GM18505 (cell line): ENCODE measurements around the gene KLKB1.
"Not testable (repeated sequence)": the region's sequence is repeated elsewhere in the genome, so short reads cannot be mapped to it uniquely, and the experiment has no call there.

ENCODE experiments used
- ATAC-seq: cut with Tn5 transposase; IDR thresholded peaks from one replicate; pipeline ENCODE4 v1.9.1; 2021; ENCODE audit not compliant: unreplicated experiment
- POLR2A ChIP-seq: IDR thresholded peaks from 4 replicates; pipeline ENCODE4 v1.6.1; 2011; ENCODE audit warnings: borderline replicate concordance; ENCODE audit not compliant: insufficient read depth, insufficient read length; ENCODE audit errors: extremely low read depth

Gene KLKB1

DNA sequence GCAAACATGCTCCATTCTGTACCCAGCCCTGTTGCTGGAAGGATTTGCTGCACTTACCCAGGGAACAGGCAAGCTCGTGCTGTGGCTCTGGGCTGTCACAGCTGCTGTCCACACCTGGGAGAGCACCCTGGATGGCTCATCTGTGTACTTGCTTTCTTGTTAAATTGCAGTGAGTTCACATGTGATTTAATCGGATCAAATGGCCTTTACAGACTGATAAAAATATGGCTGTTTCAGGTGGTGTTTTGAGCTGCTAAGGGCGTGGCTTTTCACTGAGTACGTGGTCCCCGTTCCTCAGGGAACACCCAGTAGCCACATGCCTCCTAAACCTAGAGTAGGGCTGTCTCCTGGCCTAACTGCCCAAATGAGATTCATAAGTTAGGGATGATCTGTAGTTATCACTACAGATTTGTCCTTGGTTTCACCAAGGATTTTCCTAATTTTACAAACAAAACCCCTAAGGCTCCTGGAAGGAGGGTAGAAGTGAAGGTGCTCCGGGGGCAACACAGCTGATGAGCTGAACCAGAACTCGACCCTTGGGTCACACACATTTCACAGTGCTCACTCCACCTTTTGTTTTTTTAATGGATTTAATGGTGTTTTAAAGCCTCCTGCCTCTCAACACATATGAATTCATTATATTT lies 13.7 kb downstream of the KLKB1 start:
- TF ChIP-seq POLR2A = no peak
- ATAC-seq = no peak

DNA sequence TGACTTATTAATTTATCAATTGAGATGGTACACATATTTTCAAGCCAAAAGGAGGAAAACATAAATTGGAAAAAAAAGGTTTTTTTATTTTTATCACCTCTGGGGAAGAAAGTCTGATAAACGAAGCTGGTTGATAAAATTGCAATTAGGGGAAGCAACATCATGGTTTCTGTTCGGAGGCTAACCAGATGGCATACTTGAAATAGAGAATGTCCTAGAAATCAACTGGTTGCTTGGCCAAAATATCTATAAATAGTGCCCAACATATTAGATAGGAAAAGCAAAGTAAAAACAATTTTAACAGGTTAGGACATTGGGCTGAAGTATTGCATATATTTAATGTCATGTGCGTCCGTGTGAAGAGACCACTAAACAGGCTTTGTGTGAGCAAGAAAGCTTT lies 14.3 kb downstream of the KLKB1 start:
- ATAC-seq = no peak
- no peak for TF ChIP-seq POLR2A

DNA sequence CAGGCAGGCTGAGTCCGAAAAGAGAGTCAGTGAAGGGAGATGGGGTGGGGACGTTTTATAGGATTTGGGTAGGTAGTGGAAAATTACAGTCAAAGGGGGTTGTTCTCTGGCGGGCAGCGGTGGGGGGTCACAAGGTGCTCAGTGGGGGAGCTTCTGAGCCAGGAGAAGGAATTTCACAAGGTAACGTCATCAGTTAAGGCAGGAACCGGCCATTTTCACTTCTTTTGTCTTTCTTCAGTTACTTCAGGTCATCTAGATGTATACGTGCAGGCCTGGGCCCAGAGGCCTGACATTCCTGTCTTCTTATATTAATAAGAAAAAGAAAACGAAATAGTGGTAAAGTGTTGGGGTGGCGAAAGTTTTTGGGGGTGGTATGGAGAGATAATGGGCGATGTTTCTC lies 14.7 kb downstream of the KLKB1 start:
- ATAC-seq = not testable (repeated sequence)

- TF ChIP-seq POLR2A = no peak
- ATAC-seq = no peak
These were observed 16.0 kb downstream of the KLKB1 start for GRCh38 chr4:186243331-186243730.

DNA sequence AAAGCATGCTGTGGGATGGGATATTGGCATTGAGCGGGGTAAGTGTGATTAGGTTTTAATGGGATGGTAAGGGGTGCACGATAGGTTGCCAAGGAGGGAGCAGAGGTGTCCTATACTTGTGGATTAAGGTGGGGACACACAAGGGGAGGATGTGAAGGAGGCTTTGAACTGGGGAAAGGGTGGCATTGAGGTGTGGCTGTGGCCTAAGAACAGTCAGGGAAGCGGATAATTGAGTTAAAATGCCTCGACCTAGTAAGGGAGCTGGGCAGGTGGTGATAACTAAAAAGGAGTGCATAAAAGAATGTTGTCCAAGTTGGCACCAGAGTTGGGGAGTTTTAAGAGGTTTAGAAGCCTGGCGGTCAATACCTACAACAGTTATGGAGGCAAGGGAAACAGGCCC lies 17.5 kb downstream of the KLKB1 start:
- no peak for TF ChIP-seq POLR2A
- ATAC-seq = no peak

- not testable (repeated sequence) for ATAC-seq
These were observed 19.9 kb downstream of the KLKB1 start for GRCh38 chr4:186247062-186247752.

GRCh38 chr4:186248643-186249042 lies 21.3 kb downstream of the KLKB1 start:
- no peak for ATAC-seq
- TF ChIP-seq POLR2A = no peak

DNA sequence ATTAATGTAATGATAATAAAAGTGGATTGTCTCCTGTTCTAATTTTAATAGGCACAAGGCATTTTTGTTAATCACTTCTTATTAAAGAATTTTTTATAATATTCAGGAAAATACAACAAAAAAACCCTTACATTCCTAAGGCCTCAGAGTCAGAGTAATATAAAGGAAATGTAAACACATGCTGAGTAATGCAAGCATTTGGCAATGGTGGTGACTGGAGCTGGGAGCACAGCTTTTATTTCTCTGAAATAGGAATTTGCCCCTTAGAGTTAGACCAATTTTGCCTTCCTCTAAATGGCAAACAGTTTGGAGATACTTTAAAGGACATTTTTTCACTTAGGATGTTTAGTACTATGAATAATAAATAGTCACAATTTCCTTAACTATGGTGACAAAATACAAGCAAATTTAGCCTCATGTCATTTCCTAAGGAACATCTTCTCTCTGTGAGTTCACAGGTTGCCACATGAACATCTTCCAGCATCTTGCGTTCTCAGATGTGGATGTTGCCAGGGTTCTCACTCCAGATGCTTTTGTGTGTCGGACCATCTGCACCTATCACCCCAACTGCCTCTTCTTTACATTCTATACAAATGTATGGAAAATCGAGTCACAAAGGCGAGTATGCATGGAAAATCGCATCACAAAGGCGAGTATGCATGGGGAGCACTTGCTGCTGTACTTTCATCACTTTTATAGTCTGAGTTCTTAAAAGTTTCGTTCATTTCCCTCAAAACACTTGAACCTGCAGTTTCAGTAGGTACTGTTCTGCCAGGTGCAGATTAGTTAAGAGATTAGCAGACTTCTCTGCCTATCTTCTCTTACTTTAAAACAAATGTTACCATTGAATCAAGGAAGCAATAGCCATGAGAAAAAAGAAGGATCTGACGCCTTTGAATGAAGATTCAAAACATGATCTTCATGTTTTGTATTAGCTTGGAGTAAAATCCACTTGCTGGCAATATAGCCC lies 22.8 kb downstream of the KLKB1 start:
- ATAC-seq = no peak
- no peak for TF ChIP-seq POLR2A

GRCh38 chr4:186250760-186251159 lies 23.5 kb downstream of the KLKB1 start:
- no peak for ATAC-seq
- no peak for TF ChIP-seq POLR2A

- no peak for TF ChIP-seq POLR2A
- no peak for ATAC-seq
These were observed 27.8 kb downstream of the KLKB1 start for GRCh38 chr4:186255122-186255521.

- no peak for ATAC-seq
These were observed 31.0 kb downstream of the KLKB1 start for GRCh38 chr4:186258216-186258811.

GRCh38 chr4:186260117-186260503 lies 32.8 kb downstream of the KLKB1 start:
- no peak for TF ChIP-seq POLR2A
- ATAC-seq = no peak

More at GRCh38 chr4:186258216-186258811, 31.0 kb downstream of the KLKB1 start:
- TF ChIP-seq POLR2A = no peak
